Uterus (tissue), 2 donors: ENCODE results near the gene TRIM75.

Source experiments
- CTCF ChIP-seq, 4 experiments: fragments of 200-600 bp in 2 of 4; fragments of 450-650 bp in 2 of 4; sonication (generic) in 2 of 4; IDR thresholded peaks; one replicate each; pipeline ENCODE4 v1.5.1; 2016 to 2019; ENCODE audit warnings: antibody characterized with exemption in 4 of 4, mild to moderate bottlenecking in 2 of 4, moderate library complexity in 1 of 4
- POLR2A ChIP-seq, 2 donors: fragments of 450-650 bp; IDR thresholded peaks; one replicate each; pipeline ENCODE4 v1.6.1; 2016; ENCODE audit warnings: antibody characterized with exemption in 2 of 2, mild to moderate bottlenecking in 1 of 2, moderate library complexity in 1 of 2

GRCh38 chr4:165070560-165070959 is 16.9 kb downstream of the TRIM75 start:
- TF ChIP-seq CTCF (IDR thresholded peaks at IDR 0.05) (no peak), POLR2A (IDR thresholded peaks at IDR 0.05) (no peak)
